Activated CD8-positive, alpha-beta memory T cell treated with anti-CD3 and anti-CD28 coated beads, Interleukin-2, amount 50 U/mL, for 4 hours (primary cell): ENCODE measurements around the gene RASGRP4.
"Not testable (repeated sequence)": the region's sequence is repeated elsewhere in the genome, so short reads cannot be mapped to it uniquely, and the experiment has no call there.

ENCODE experiments used
- DNase-seq: peaks from one replicate; pipeline ENCODE4 v3.0.0-alpha.2; 2020

Gene RASGRP4

DNA sequence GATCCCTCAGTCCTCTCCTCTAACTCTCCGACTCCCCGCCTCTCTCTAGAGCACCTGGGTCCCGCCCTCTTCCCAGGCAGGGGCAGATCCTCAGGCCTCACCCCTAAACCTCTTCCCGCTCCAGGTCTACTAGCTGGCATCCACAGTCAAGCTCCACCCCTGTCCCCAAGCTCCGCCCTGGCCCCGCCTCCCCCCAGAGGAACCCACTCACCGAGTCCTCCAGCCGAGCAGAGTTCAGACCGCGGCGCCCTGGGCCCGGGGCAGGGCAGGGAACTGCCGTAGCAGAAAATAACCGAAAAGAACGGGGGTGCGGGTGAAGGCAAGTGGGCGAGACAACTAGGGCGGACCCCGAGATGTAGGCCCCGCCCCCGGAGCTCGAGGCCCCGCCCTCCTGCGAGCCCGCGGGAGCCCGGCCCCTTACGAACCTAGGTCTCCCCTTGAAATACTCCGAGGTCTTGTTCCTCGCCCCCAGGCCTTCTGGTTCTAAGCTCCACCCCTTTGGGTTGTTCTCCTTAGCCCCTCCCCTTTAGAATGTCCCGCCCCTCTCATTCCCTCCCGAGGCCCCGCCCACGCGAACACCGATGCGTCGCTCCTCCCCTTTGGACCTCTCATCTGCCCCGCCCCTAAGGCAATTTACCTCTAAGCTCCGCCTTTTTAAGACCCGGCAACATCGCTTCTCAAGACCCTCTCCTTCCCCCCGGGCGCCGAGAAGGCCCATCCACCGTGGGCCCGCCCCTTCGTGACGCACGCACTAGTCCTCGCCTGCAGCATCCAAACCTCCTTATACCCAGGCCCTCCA is 38.3 kb downstream of the RASGRP4 start, which contains the start of gene GGN:
Gene GGN (minus strand): TSS at position 485 of the 799 bp plus-strand sequence. CDS start 773 bp downstream, outside the sequence.
- peak; percentile 72 for DNase-seq

DNA sequence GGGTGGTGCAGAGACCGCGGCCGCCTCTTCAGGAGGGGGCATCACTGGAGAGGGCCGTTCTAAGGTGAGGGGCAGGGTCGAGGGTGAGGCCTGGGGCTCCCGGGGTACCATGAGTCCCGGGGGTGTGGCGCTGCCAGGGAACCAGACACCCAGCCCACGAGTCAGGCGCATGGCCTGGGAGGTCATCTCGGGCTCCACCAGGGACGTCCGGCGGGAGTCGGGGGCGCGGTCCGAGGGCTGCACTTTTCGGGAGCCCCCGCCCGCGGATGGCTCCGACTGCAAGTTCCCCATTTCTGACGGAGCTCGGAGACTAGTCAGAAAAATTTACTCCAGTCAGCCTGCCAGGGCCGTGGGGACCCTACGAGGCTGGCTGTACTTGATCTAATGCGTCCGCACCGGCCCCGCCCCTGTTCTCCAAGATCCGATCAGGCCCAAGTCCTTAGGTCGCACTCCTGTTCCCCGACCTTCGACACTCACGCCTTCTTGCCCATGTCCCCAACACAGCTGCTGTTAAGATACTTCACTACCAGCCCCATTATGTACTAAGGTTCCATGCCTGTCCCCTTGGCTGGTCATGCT is 39.0 kb downstream of the RASGRP4 start:
- DNase-seq, result no peak

DNA sequence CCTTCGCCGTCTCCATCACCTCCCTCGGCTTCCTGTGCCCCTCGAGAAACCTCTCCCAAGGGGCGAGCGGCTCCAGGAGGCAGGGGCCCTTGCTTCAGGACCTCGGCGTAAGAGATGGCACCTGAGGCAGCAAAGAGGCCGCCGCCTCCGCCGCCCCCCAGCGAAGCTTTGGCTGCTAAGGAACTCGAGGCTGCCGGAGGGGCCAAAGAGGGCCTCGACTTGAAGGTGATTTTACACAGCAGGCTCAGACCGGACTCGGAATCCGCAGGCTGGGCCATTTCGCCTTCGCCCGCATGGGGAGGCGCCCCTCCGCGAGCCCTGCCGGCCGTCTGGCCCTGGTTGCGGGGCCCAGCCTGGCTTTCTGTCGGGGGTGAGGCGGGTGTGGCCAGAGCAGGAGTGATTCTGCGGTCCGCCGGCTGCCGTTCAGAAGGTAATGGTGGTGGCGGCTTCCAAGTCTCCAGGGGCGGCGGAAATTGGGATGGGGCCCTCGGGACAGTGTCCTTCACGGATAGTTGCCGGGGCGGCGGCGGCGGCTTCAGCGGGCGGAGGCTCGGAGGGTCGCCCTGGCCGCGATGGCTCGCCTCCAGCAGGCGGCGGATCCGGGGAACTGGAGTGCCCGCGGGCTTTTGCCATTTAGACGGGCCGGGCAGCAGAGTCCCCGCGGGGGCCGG is 39.6 kb downstream of the RASGRP4 start:
- no peak for DNase-seq

DNA sequence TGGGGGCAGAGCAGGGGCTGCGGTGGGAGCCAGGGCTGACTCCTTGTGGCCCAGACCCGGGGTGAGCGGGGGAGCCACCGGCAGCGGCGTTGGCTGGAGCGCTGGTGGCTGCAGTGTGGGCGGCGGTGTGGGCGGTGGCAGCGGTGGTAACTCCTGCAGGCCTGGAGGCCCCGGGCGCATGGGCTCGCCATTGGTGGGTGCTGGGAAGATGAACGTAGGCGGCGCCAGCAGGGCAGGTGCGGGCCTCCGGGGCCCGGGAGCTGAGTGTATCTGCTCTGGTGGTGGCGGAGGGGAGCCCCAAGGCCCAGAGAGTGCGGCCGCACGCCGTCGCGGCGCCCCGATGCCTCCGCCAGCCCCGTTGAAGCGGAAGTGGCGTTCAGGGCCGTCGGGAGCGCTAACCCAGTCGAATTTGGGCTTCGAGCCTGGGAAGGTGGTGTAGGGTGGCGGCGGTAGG is 40.2 kb downstream of the RASGRP4 start:
- DNase-seq, result no peak

DNA sequence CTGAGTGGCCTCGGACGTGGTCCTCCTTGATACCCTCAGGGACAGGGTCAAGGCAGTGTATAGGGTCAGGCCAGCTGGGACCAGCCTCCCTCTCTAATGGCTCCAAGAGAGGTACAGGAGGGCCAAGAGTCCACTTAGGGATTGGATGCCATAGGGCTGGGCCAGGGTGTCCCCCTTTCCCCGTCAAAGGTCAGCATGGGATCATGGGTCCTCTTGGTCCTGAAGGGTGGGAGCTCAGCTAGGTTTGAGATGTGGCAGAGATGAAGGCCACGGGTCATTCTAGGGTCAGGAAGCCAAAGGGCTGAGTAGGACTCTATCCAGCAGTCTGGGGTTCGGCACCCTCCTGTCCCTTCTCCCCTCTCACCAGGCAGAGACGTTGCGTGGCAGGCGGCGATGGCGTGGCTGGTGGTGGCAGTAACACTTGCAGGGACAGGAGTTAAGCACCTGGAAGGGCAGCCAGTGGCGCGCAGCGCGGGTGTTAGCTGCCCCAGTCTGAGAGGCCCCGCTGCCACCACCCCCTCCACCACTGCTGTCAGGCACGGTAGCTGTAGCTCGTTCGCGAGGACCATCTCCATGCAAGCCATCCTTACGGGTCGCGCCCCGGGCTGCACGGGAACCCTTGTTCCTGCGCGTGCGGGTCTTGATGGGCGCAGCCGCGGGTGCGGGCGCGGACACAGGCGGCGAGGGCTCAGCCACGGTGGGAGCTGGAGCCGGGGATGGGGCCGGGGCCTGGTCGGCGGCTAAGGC is 40.8 kb downstream of the RASGRP4 start:
- DNase-seq, result no peak

DNA sequence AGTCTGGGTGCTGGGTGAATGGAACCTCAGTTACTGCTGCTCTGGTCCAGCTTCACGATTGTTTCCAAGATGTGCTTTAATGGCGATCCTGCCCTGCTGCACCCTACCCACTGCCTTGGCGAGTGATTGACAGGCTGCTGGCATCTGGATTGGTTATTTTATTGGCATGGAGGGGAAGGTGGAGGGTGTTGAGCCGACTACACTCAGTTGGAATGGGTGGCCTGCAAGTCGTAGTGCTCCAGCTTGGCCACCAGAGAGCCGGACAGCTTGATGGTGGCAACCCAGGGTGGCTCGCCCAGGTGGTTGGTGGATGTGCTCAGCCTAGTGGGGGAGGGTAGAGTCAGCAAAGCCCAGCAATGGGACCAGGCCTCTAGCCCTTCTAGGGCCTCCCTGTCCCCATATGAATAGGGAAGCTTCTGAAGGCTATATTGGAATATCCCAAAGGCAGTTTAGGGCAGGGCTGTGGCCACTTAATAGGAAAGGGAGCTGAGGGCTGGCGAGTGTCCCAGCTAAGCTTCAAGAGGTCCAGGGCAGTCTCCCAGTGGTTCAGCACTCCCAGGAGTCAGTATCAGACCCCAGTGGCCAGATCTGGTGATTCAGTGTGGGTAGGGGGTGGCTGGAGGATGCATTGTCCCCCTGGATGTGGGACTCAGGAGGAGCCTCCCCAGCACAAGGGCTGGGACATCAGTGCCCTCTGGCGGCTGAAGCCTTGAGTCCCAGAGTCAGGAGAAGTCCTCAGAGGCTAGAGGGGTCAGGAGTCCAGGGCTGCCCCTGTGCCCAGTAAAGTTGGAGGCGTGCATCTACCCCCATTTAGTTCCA is 41.6 kb downstream of the RASGRP4 start:
- no peak for DNase-seq

DNA sequence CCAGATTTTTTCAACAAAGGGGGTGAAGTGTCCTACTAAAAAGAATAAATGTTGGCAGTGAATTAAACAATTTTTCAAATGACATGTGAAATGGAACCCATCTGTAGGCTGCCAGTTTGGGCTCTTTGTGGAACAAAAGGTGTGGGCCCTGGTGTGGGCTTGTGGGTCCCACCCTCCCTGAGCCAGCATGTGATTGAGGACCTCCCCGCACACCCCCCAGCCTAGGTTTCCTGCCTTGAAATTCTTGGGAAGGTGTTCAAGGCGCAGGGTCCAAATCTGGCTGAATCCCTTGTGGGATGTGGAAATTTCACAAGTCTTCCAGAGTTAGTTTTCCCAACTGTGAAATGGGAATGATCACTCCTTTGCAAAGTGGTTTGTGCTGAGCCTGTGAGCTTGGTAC is 42.3 kb downstream of the RASGRP4 start:
- DNase-seq, result no peak

DNA sequence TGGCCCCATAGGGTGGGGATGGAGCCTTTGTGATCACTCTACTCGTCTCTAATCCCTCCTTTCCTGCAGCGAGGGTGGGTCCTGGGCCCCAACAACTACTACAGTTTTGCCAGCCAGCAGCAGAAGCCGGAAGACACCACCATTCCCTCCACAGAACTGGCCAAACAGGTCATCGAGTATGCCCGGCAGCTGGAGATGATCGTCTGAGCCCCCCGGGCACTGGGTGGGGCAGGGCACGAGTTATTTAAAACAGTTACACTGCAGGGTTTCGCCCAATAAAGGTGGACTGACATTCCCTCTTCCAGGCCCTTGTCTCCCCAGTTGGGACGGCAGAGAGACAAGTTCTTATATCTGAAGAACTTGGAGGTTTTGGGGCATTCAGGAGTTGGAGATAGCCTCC is 42.8 kb downstream of the RASGRP4 start:
- no peak for DNase-seq

DNA sequence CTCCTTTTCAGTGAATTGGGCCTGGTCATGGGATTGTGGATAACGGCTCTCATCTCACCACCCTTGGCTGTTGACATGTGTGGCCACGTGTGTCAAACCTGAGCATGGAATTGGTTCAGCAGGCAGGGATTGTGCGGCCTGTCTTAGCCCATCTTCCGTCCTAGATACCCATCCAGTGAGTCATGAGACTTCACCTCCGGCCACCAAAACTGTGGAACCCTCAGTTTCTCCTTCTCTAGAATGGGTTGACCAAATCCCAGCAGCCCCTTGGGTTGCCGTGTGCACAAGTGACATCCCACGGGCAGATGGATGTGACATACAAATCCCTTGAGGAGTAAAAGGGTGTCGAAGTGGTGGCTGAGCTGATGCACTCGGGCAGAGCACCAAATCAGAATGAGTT is 44.9 kb downstream of the RASGRP4 start:
- DNase-seq, result no peak

DNA sequence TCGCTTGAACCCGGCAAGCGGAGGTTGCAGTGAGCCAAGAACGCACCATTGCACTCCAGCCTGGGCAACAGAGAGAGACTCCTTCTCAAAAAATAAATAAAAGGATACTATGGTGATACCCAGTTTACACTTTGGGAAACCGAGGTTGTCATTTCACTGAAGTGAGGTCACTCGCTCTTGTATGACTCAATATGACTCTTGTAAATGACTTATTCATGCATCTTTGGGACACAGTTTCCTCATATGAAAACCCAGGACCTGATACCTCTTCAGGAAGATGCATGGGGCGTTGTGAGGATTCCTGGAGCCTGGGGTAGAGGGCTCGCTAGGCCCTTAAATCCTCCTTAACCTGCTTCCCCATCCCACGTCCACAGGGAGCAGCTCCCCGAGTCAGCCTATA is 47.2 kb downstream of the RASGRP4 start:
- no peak for DNase-seq

DNA sequence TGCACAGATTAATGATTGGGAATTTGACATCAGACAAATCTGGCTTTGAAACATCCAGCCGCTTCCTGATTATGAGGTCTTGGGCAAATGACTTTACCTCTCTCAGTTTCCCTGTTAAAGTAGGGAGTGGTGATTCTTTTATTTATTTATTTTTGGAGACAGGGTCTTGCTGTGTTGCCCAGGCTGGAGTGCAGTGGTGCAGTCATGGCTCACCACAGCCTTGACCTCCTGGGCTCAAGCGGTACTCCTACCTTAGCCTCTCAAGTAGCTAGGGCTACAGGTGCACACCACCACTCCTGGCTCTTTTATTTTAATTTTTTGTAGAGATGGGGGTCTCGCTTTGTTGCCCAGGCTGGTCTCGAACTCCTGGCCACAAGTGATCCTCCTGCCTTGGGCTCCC is 49.0 kb downstream of the RASGRP4 start:
- no peak for DNase-seq

DNA sequence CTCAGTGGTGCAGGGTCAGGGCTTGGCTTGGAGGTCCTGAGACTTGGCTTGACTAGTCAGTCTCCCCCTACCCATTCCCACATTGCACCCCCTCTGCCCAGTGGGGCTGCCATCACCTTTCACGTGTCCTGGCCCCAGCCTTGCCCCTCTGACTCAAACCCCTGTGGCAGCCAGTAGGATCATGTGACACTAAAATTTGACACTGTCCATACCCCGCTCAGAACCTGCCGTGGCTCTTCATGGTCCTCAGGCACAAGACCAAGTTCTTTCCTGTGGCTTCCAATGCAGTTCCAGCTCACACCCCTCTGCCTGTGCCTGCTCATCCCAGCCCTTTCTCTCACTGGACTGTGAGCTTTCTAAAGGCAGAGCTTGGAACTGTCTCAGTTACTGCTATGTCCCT is 49.4 kb downstream of the RASGRP4 start:
- no peak for DNase-seq

DNA sequence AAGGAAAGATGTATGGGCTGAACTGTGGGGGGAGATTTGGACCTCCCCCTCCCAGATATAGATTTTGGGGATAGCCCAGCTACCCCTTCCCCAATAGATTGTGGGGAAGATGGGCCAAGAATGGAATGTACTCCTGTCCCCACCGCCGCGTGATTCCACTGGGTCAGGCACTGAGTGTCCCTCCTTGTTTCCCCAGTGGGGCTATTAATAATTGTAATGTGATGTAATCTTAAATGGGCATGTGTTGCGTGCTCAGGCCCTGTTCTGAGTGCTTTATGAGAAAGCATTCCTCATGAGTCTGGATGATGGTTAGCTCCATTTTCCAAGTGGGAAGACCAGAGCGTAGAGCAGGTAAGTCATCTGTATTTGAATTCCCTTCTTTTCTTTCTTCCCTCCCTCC is 50.3 kb downstream of the RASGRP4 start:
- DNase-seq, result no peak

DNA sequence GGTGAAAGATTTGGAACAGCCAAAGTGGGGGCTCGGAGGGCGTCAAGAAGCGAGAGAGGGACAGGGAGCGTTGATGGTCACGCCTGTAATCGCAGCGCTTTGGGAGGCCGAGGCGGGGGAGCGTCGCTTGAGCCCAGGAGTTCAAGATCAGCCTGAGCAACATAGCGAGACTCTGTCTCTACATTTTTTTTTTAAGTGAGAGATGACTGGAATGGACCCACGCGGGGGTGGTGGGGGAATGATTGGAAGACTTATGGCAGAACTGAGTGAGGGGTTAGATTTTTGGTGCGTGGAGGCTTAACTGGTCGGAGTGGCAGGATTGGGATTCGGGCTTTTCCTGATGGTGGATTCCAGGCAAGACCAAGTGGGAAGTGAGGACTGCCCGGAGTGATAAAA is 50.9 kb downstream of the RASGRP4 start:
- DNase-seq, result no peak

DNA sequence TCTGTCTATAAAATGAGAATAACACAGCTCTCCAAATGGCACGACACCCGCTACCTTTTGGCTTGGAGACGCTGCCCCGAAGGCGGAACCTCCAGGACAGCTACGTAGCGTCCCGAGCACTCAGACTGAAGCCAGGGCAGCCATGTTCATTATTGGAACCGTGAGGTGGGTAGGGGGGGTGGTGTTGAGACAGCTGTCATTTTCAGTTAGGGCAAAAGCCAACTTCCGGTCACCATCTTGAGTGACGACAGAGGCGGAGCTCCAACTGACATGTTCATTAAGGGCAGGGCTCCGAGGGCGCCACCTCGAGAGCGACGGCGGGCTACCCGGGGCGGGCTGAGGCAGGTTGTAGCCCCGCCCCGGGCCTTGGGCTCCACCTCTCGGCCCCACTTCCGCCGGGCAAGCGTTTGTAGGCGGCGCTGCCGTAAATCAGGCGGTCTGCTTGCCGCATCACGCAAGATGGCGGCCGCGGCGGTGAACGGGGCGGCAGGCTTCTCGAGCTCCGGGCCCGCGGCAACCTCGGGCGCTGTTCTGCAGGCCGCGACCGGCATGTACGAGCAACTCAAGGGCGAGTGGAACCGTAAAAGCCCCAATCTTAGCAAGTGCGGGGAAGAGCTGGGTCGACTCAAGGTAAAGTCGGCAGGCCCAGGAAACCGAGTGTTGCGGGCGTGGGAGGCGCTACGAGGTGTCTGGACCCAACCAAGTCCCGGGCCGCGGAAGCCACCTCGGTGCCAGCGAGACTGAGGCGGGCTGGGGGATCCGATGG is 51.5 kb downstream of the RASGRP4 start, which contains the start of gene PSMD8:
Gene PSMD8 (plus strand): TSS at position 240 of the 766 bp plus-strand sequence. CDS start 31 bp downstream, at position 271.
- DNase-seq, result peak; percentile 97

DNA sequence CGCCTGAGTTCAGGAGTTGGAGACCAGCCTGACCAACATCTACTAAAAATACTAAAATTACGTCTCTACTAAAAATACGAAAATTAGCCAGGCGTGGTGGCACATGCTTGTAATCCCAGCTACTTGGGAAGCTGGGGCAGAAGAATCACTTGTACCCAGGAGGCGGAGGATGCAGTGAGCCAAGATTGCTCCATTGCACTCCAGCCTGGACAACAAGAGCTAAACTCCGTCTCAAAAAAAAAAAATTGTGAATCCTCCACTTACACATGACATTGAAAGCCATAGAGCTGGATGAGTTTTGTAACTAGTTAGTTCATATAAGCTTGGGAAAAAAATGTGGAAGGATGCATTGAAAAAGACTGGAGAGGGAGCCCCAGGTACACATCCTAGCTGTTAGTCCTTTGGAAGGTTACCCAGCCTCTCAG is 52.1 kb downstream of the RASGRP4 start:
- no peak for DNase-seq

DNA sequence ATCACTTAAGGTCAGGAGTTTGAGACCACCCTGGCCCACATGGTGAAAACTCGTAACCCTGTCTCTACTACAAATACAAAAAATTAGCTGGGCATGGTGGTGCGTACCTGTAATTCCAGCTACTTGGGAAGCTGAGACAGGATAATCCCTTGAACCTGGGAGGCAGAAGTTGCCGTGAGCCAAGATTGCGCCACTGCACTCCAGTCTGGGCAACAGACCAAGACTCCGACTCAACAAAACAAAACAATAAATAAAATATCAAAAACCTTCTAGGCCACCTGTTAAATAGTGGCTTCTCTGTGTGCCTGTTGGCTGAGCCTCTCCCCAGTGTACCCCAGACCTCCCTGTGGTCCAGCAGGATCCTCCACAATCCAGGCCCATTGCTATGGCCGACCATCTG is 54.9 kb downstream of the RASGRP4 start:
- DNase-seq, result no peak

DNA sequence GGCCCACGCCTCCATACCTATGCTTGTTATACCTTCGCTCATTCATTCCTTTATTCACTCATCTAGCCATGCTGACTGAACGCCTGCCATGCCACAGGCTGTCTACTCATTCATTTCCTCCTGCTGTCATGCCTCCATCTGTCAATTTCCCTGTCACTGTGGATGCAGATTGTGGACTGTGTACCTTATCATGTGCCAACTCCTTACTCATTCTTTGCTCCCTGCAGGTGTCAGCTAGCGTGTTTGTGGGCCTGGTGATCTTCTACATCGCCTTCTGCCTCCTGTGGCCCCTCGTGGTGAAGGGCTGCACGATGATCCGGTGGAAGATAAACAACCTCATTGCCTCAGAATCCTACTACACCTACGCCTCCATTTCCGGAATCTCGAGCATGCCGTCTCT is 55.7 kb downstream of the RASGRP4 start:
- no peak for DNase-seq

DNA sequence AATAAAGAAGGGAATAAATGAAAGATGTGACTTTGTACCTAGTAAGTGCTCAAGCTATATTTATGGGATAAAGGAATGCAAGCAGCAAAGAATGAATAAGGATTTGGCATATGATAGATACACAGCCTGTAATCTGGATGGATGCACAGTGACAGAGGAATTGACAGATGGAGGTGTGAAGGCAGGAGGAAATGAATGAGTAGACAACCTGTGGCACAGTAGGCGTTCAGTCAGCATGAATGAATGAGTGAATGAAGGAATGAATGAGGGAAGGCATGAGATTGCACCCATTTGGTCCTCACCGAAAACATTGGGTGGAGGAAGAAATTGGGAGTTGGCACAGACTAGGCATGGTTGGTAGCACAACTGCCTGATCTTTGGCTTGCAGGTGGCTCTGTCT is 56.4 kb downstream of the RASGRP4 start:
- no peak for DNase-seq

DNA sequence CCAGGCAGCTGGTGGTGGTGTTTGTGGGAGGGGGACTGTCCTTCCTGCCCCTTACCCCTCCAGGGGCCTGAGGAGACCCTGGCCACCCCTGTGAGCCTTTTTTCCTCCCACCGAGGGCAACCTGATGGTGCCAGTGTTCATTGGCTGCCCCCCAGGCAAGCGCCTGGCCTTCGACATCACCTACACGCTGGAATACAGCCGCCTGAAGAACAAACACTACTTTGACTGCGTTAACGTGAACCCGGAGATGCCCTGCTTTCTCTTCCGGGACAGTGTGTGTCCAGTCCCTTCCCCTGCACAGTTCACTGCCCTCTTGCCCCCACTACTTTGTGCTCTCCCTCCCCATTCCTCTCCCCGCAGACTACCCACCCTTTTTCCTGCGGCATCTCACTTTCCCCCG is 59.0 kb downstream of the RASGRP4 start:
- no peak for DNase-seq

DNA sequence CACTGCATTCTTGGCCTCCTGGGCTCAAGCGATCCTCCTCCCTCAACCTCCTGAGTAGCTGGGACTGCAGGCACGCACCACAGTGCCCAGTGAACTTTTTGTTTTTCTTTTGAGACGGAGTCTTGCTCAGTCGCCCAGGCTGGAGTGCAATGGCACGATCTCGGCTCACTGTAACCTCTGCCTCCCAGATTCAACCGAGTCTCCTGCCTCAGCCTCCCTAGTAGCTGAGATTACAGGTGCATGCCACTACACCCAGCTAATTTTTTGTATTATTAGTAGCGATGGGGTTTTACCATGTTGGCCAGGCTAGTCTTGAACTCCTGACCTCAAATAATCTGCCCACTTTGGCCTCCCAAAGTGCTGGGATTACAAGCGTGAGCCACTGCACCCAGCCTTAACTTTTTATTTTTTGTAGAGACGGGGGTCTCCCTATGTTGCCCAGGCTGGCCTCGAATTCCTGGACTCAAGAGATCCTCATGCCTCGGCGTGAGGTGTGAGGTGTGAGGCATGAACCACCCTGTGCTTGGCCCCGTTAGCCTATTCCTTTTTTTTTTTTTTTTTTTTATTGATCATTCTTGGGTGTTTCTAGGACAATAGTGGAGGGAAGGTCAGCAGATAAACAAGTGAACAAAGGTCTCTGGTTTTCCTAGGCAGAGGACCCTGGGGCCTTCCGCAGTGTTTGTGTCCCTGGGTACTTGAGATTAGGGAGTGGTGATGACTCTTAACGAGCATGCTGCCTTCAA is 62.9 kb downstream of the RASGRP4 start:
- not testable (repeated sequence) for DNase-seq
